BLaER1 (cell line): ENCODE measurements around the gene RSKR.

Experiments
- H3K27ac ChIP-seq: shearing (Covaris generic); formaldehyde crosslinking; 2 replicates; pipeline ENCODE4 v1.8.1; 2022
- H3K27me3 ChIP-seq: shearing (Covaris generic); formaldehyde crosslinking; 2 replicates; pipeline ENCODE4 v1.8.1; 2022
- H3K36me3 ChIP-seq: shearing (Covaris generic); formaldehyde crosslinking; 2 replicates; pipeline ENCODE4 v1.8.1; 2022
- H3K4me1 ChIP-seq: shearing (Covaris generic); formaldehyde crosslinking; 2 replicates; pipeline ENCODE4 v1.8.1; 2022
- H3K4me2 ChIP-seq: shearing (Covaris generic); formaldehyde crosslinking; 2 replicates; pipeline ENCODE4 v1.8.1; 2022
- H3K4me3 ChIP-seq: shearing (Covaris generic); formaldehyde crosslinking; 2 replicates; pipeline ENCODE4 v1.8.1; 2022
- H3K9ac ChIP-seq: shearing (Covaris generic); formaldehyde crosslinking; 2 replicates; pipeline ENCODE4 v1.8.1; 2022
- H3K9me3 ChIP-seq: shearing (Covaris generic); formaldehyde crosslinking; 2 replicates; pipeline ENCODE4 v1.8.1; 2022
- H4K20me1 ChIP-seq: shearing (Covaris generic); formaldehyde crosslinking; 2 replicates; pipeline ENCODE4 v1.8.1; 2022
- Cebpa-rat ChIP-seq: shearing (Covaris generic); IDR thresholded peaks from 2 replicates; pipeline ENCODE4 v1.8.1; 2022

The RSKR gene

DNA sequence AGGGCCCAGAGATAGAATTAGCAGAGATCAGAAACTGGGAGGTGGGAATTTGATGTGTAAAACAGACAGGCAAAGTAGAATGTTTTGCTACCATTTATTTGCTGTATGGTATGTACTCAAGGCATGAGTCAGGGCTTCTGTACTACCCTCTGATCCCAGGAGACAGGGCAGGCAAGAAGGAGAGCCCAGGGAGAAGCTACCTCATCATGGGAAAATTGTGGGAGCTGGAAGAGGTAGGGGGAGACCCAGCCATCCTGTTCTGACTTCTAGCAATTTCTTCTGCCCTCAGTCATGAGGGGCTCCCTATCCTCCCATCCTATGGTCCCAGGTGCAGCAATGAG is 41.0 kb downstream of the RSKR start:
- TF ChIP-seq Cebpa-rat, result no peak
- H3K9me3 ChIP-seq, result no peaks in the 10 kb centered on the region
- no peak overlapping the region for H3K27ac ChIP-seq
- no peaks in the 10 kb centered on the region for H3K27me3 ChIP-seq
- no peak overlapping the region; the same call in 1 of the 2 replicates for H3K4me2 ChIP-seq
- no peak overlapping the region for H3K4me3 ChIP-seq
- H3K9ac ChIP-seq, result no peak overlapping the region
- peaks cover 17% of the 10 kb centered on the region; the same call in 1 of the 2 replicates for H4K20me1 ChIP-seq
- H3K4me1 ChIP-seq, result peaks cover 59% of the 10 kb centered on the region
- H3K36me3 ChIP-seq, result peaks cover 35% of the 10 kb centered on the region

DNA sequence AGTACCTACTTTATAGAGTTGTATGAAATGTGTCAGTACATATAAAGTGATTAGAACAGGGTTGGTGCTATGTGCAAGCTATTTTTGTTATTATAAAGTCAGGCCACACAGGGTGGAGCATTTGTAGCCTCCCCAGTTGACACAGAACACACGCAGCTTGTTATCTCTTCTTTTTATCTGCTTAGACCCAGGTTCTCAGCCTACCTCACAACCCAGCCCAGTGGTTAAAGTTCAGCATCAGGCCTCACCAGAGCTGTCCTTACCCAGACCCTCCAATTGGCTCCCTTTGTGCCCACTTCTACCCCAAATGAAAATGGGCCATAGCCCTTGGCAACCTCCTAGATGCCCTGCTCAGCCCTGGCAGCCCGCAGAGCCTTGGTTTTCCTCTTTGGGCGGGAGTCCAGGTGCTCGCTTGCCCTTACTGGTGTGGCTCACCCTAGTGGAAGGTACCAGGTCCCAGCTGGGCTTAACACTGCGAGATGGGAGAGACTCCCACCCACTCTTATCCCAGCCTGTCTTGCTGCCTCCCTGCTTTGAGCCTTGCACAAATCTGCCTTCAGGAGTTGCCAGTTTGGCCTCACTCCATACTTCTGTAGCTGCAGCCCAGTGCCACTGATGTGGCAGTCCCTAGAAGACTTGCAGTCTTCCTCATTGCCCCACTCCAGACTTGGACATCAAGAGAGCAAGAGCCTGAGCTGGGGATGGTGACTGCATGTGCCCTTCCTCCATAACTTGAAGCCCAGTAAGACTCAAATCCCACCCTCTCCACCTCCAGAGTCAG is 41.5 kb downstream of the RSKR start:
- no peak for TF ChIP-seq Cebpa-rat
- H3K27ac ChIP-seq, result no peak overlapping the region

DNA sequence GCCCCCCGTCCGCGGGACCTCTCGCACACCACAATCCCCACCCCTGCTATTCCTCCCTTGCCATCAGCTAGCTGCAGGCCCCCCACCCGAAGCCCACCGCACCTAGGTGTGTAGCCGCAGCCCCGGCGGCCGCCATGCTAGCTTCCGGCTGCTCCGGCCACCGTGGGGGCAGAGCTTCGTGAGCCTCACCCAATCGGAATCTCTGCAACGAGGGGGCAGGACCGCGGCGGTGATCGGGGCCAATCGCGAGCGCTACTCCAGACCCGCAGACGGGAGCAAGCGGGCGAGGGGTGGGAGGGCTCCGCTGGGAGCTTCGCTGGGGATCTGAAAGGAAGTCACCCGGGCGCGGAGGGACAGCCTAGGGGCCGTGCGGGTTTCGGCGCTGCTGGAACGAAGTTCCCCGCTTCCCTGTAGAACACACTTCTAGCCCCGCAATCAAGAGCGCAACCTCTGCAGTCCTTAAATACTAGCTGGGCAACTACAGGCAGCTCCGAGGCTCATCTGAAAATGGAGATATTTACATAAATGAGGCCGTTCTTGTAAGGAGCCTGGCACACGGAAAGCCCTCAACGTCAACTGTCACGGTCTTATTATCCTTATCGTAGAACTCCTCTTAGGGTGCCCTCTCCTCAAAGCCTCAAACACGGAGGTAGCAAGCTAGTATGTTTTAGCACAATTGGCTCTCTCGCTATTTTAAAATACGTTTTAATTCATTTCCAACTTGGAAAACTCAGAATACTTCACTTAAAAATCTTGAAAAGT is 42.4 kb downstream of the RSKR start, which contains the start of gene PIGS:
TSS of gene PIGS (minus strand) at position 164 of the 762 bp plus-strand sequence. CDS start at position 136, 28 bp downstream.
- Histone ChIP-seq H3K9ac (peak within 1 kb of the TSS; percentile 88), H4K20me1 (peaks cover 31% of the 10 kb centered on the region), H3K27me3 (no peaks in the 10 kb centered on the region), H3K27ac (peak within 1 kb of the TSS; percentile 77), H3K36me3 (peaks cover 29% of the 10 kb centered on the region), H3K4me2 (peak within 1 kb of the TSS; percentile 94), H3K9me3 (no peaks in the 10 kb centered on the region), H3K4me1 (peaks cover 65% of the 10 kb centered on the region), H3K4me3 (peak within 1 kb of the TSS; percentile 96)
- TF ChIP-seq Cebpa-rat, result no peak

More for the DNA sequence above, 41.5 kb downstream of the RSKR start:
- H4K20me1 ChIP-seq, result peaks cover 22% of the 10 kb centered on the region; the same call in 1 of the 2 replicates
- peak overlapping the region; percentile 96; the same call in 1 of the 2 replicates for H3K4me3 ChIP-seq
- peaks cover 30% of the 10 kb centered on the region for H3K36me3 ChIP-seq
- peaks cover 63% of the 10 kb centered on the region for H3K4me1 ChIP-seq
- H3K4me2 ChIP-seq, result peak overlapping the region; percentile 94
- no peaks in the 10 kb centered on the region for H3K9me3 ChIP-seq
- peak overlapping the region; percentile 88; the same call in 1 of the 2 replicates for H3K9ac ChIP-seq
- no peaks in the 10 kb centered on the region for H3K27me3 ChIP-seq

DNA sequence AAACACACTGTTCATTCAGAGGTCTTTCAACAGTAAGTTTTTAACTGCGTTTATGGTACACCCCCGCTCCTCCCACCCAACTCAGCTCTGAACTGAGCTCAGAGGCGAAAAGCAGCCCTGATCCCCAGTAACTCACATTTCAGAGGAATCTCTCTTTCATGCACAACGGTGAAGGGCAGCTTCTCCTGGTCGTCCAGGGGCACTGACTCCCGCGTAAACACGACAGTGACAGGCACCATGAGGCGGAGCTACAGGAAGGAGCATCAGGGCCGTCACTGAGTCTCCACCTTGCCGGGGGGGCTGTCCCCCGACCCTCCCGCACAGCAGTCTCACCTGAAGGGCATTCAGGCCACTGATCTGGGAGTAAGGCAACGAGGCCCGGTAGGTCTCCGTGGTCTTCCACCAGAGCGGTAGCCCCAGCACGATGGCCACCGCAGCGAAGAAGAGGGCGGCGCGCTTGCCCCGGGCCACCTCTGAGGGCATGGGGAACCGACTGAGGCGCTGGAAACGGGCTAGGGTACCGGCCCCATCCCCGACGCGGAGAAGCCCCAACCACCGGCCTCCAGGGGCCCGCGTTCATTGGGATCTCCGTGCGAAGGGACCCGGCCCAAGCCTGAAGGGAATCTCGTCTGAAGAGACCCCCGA is 43.1 kb downstream of the RSKR start:
- H3K36me3 ChIP-seq, result peaks cover 34% of the 10 kb centered on the region
- no peaks in the 10 kb centered on the region for H3K27me3 ChIP-seq
- peaks cover 35% of the 10 kb centered on the region for H4K20me1 ChIP-seq
- H3K27ac ChIP-seq, result peak overlapping the region; percentile 77
- no peak for TF ChIP-seq Cebpa-rat
- H3K4me3 ChIP-seq, result peak overlapping the region; percentile 96
- no peaks in the 10 kb centered on the region for H3K9me3 ChIP-seq
- H3K4me2 ChIP-seq, result peak overlapping the region; percentile 94
- peaks cover 61% of the 10 kb centered on the region for H3K4me1 ChIP-seq
- H3K9ac ChIP-seq, result peak overlapping the region; percentile 88

- no peak overlapping the region for H3K4me3 ChIP-seq
- H3K27ac ChIP-seq, result no peak overlapping the region
- no peaks in the 10 kb centered on the region for H3K9me3 ChIP-seq
- H3K9ac ChIP-seq, result no peak overlapping the region
- peaks cover 51% of the 10 kb centered on the region for H3K4me1 ChIP-seq
- H3K36me3 ChIP-seq, result peaks cover 33% of the 10 kb centered on the region
- peak overlapping the region; percentile 94 for H3K4me2 ChIP-seq
- H3K27me3 ChIP-seq, result no peaks in the 10 kb centered on the region
- TF ChIP-seq Cebpa-rat, result no peak
- H4K20me1 ChIP-seq, result peaks cover 49% of the 10 kb centered on the region
Measured at GRCh38 chr17:28569446-28569845, 44.5 kb downstream of the RSKR start.

GRCh38 chr17:28567604-28568003 is 46.4 kb downstream of the RSKR start:
- Histone ChIP-seq H3K27ac (no peak overlapping the region), H3K4me2 (peak overlapping the region; percentile 50), H3K36me3 (peaks cover 35% of the 10 kb centered on the region), H3K4me3 (no peak overlapping the region), H3K27me3 (no peaks in the 10 kb centered on the region), H3K9ac (no peak overlapping the region), H4K20me1 (peaks cover 56% of the 10 kb centered on the region), H3K9me3 (no peaks in the 10 kb centered on the region), H3K4me1 (peaks cover 44% of the 10 kb centered on the region)
- no peak for TF ChIP-seq Cebpa-rat

- Histone ChIP-seq H3K4me1 (peaks cover 16% of the 10 kb centered on the region), H3K9me3 (no peaks in the 10 kb centered on the region), H3K27ac (no peak overlapping the region), H3K4me2 (no peak overlapping the region), H3K9ac (no peak overlapping the region), H3K4me3 (no peak overlapping the region), H3K27me3 (no peaks in the 10 kb centered on the region), H4K20me1 (peaks cover 40% of the 10 kb centered on the region), H3K36me3 (peaks cover 76% of the 10 kb centered on the region)
- TF ChIP-seq Cebpa-rat, result no peak
Measured at GRCh38 chr17:28563475-28563874, 50.5 kb downstream of the RSKR start.
